ENCODE measurements around the gene COPS7B.
A peak's percentile ranks its signal among the peaks of the same experiment; 100 is the strongest.
"Not testable (repeated sequence)": the region's sequence is repeated elsewhere in the genome, so short reads cannot be mapped to it uniquely, and the experiment has no call there.

COPS7B gene

GRCh38 chr2:231786177-231786916, at the start of gene COPS7B:
Gene COPS7B (plus strand): TSS chr2:231786445. CDS start chr2:231788571, 2,126 bp downstream.
- no peaks in the 10 kb centered on the region for H3K9me3 Mint-ChIP-seq
- H3K27me3 Mint-ChIP-seq = no peaks in the 10 kb centered on the region
- peak within 1 kb of the TSS; percentile 94 for H3K4me3 Mint-ChIP-seq
- DNase-seq (ENCODE audit: low spot score in 2 of 2) = peak; percentile 62 to 67
- peaks cover 67% of the 10 kb centered on the region for H3K4me1 Mint-ChIP-seq
- peaks cover 21% of the 10 kb centered on the region for H3K36me3 Mint-ChIP-seq (ENCODE audit: insufficient read depth)
- H3K27ac Mint-ChIP-seq (ENCODE audit: low read depth) = peak within 1 kb of the TSS; percentile 88
- ATAC-seq (replicated peaks; ENCODE audit: extremely low read depth, poor library complexity, severe bottlenecking) = peak; percentile 57

- no peak overlapping the region for H3K4me3 Mint-ChIP-seq
- DNase-seq (ENCODE audit: low spot score in 2 of 2) = no peak
- no peak overlapping the region for H3K27ac Mint-ChIP-seq (ENCODE audit: low read depth)
- ATAC-seq (replicated peaks; ENCODE audit: extremely low read depth, poor library complexity, severe bottlenecking) = no peak
- H3K27me3 Mint-ChIP-seq = no peaks in the 10 kb centered on the region
- no peaks in the 10 kb centered on the region for H3K4me1 Mint-ChIP-seq
- no peaks in the 10 kb centered on the region for H3K9me3 Mint-ChIP-seq
- peaks cover 31% of the 10 kb centered on the region for H3K36me3 Mint-ChIP-seq (ENCODE audit: insufficient read depth)
Measured at GRCh38 chr2:231737761-231738160, 48.5 kb upstream of the COPS7B start.

GRCh38 chr2:231743376-231744116, 42.7 kb upstream of the COPS7B start:
- Mint-ChIP-seq H3K36me3 (ENCODE audit: insufficient read depth) (peaks cover 7% of the 10 kb centered on the region), H3K9me3 (no peaks in the 10 kb centered on the region), H3K4me1 (peaks cover 5% of the 10 kb centered on the region), H3K27ac (ENCODE audit: low read depth) (no peak overlapping the region), H3K4me3 (no peak overlapping the region), H3K27me3 (no peaks in the 10 kb centered on the region)
- no peak for ATAC-seq (replicated peaks; ENCODE audit: extremely low read depth, poor library complexity, severe bottlenecking)
- DNase-seq (ENCODE audit: low spot score in 2 of 2) = no peak

GRCh38 chr2:231745303-231746038, 40.8 kb upstream of the COPS7B start:
- Mint-ChIP-seq H3K27ac (ENCODE audit: low read depth) (no peak overlapping the region), H3K36me3 (ENCODE audit: insufficient read depth) (peaks cover 1% of the 10 kb centered on the region), H3K4me1 (peaks cover 5% of the 10 kb centered on the region), H3K4me3 (no peak overlapping the region), H3K27me3 (no peaks in the 10 kb centered on the region), H3K9me3 (no peaks in the 10 kb centered on the region)
- DNase-seq (ENCODE audit: low spot score in 2 of 2) (no peak), ATAC-seq (replicated peaks; ENCODE audit: extremely low read depth, poor library complexity, severe bottlenecking) (no peak)

GRCh38 chr2:231748153-231748896, 37.9 kb upstream of the COPS7B start:
- not testable (repeated sequence) for H3K9me3 Mint-ChIP-seq; H3K4me3 Mint-ChIP-seq; DNase-seq (ENCODE audit: low spot score in 2 of 2); ATAC-seq (replicated peaks; ENCODE audit: extremely low read depth, poor library complexity, severe bottlenecking); H3K36me3 Mint-ChIP-seq (ENCODE audit: insufficient read depth); H3K27ac Mint-ChIP-seq (ENCODE audit: low read depth); H3K4me1 Mint-ChIP-seq; H3K27me3 Mint-ChIP-seq

GRCh38 chr2:231749016-231749415, 37.2 kb upstream of the COPS7B start:
- not testable (repeated sequence) for H3K4me1 Mint-ChIP-seq; DNase-seq (ENCODE audit: low spot score in 2 of 2); H3K27ac Mint-ChIP-seq (ENCODE audit: low read depth); H3K9me3 Mint-ChIP-seq; H3K36me3 Mint-ChIP-seq (ENCODE audit: insufficient read depth); H3K4me3 Mint-ChIP-seq; H3K27me3 Mint-ChIP-seq; ATAC-seq (replicated peaks; ENCODE audit: extremely low read depth, poor library complexity, severe bottlenecking)

- Mint-ChIP-seq H3K27me3 (no peaks in the 10 kb centered on the region), H3K9me3 (no peaks in the 10 kb centered on the region), H3K4me1 (no peaks in the 10 kb centered on the region), H3K4me3 (no peak overlapping the region), H3K27ac (ENCODE audit: low read depth) (no peak overlapping the region), H3K36me3 (ENCODE audit: insufficient read depth) (peaks cover 3% of the 10 kb centered on the region)
- ATAC-seq (replicated peaks; ENCODE audit: extremely low read depth, poor library complexity, severe bottlenecking) = no peak
- no peak for DNase-seq (ENCODE audit: low spot score in 2 of 2)
Measured at GRCh38 chr2:231751042-231751815, 35.0 kb upstream of the COPS7B start.

GRCh38 chr2:231752061-231752460, 34.2 kb upstream of the COPS7B start:
- DNase-seq (ENCODE audit: low spot score in 2 of 2) (no peak), ATAC-seq (replicated peaks; ENCODE audit: extremely low read depth, poor library complexity, severe bottlenecking) (no peak)
- H3K4me3 Mint-ChIP-seq = no peak overlapping the region
- no peaks in the 10 kb centered on the region for H3K9me3 Mint-ChIP-seq
- peaks cover 3% of the 10 kb centered on the region for H3K36me3 Mint-ChIP-seq (ENCODE audit: insufficient read depth)
- no peak overlapping the region for H3K27ac Mint-ChIP-seq (ENCODE audit: low read depth)
- H3K27me3 Mint-ChIP-seq = no peaks in the 10 kb centered on the region
- H3K4me1 Mint-ChIP-seq = no peaks in the 10 kb centered on the region

GRCh38 chr2:231761735-231762134, 24.5 kb upstream of the COPS7B start:
- H3K4me1 Mint-ChIP-seq = peaks cover 20% of the 10 kb centered on the region
- H3K36me3 Mint-ChIP-seq (ENCODE audit: insufficient read depth) = no peaks in the 10 kb centered on the region
- no peak for ATAC-seq (replicated peaks; ENCODE audit: extremely low read depth, poor library complexity, severe bottlenecking)
- H3K9me3 Mint-ChIP-seq = no peaks in the 10 kb centered on the region
- no peak overlapping the region for H3K27ac Mint-ChIP-seq (ENCODE audit: low read depth)
- no peak overlapping the region for H3K4me3 Mint-ChIP-seq
- H3K27me3 Mint-ChIP-seq = no peaks in the 10 kb centered on the region
- no peak for DNase-seq (ENCODE audit: low spot score in 2 of 2)

- no peaks in the 10 kb centered on the region for H3K27me3 Mint-ChIP-seq
- peaks cover 20% of the 10 kb centered on the region for H3K4me1 Mint-ChIP-seq
- DNase-seq (ENCODE audit: low spot score in 2 of 2) (no peak), ATAC-seq (replicated peaks; ENCODE audit: extremely low read depth, poor library complexity, severe bottlenecking) (no peak)
- H3K9me3 Mint-ChIP-seq = no peaks in the 10 kb centered on the region
- no peak overlapping the region for H3K27ac Mint-ChIP-seq (ENCODE audit: low read depth)
- no peak overlapping the region for H3K4me3 Mint-ChIP-seq
- H3K36me3 Mint-ChIP-seq (ENCODE audit: insufficient read depth) = no peaks in the 10 kb centered on the region
Measured at GRCh38 chr2:231764124-231764523, 22.1 kb upstream of the COPS7B start.

- no peak overlapping the region for H3K27ac Mint-ChIP-seq (ENCODE audit: low read depth)
- peaks cover 20% of the 10 kb centered on the region for H3K4me1 Mint-ChIP-seq
- H3K27me3 Mint-ChIP-seq = no peaks in the 10 kb centered on the region
- H3K4me3 Mint-ChIP-seq = no peak overlapping the region
- H3K9me3 Mint-ChIP-seq = no peaks in the 10 kb centered on the region
- DNase-seq (ENCODE audit: low spot score in 2 of 2) = no peak
- no peak for ATAC-seq (replicated peaks; ENCODE audit: extremely low read depth, poor library complexity, severe bottlenecking)
- peaks cover 3% of the 10 kb centered on the region for H3K36me3 Mint-ChIP-seq (ENCODE audit: insufficient read depth)
Measured at GRCh38 chr2:231764760-231765159, 21.5 kb upstream of the COPS7B start.
